ENCODE results near the gene TMEM255B.

DNA sequence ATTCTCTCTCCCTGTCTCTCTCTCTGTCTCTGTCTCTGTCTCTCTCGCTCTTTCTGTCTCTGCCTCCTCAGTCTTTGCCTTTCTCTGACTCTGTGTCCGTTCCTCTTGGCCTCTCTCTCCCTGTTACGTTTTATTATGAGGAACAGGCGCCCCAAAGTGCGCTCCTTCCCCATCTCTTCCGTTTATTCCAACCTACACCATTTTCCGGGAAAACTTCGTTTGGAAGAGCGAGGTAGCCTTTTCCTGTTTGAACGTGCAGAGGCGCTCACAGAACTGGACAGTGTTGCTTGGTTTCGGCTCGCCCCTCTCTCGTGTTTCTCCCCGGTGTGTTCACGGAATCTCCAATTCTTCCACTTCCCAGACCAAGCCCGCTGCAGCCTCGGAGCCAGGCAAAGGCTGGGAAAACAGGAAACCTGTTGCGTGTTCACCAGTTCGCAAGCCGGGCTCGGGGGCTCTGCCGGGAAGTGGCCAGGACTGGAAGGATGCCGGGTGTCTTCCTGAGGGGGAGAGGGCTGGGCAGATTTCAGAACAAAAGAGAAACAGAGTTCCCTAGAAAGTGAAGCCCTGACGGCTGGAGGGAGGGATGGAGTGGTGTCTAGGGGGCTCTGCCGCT, 605 bp downstream of the TMEM255B start:
- TF ChIP-seq CTCF (IDR thresholded peaks at IDR 0.05) (no peak), REST (IDR thresholded peaks at IDR 0.05; ENCODE audit: insufficient read depth in 1 of 2, low read depth in 2 of 2, low read length in 1 of 2) (no peak), POLR2AphosphoS5 (IDR thresholded peaks at IDR 0.05; ENCODE audit: low read depth, low read length) (no peak), SIN3A (IDR thresholded peaks at IDR 0.05; ENCODE audit: borderline replicate concordance, insufficient read depth, low read depth, low read length) (no peak), TCF7L2 (IDR thresholded peaks at IDR 0.05; ENCODE audit: low read depth, low read length) (no peak)

All from Panc1 (cell line).